Measurements from ENCODE around the gene TRDMT1.

GRCh38 chr10:17229717-17229966 lies 28.2 kb upstream of the TRDMT1 start:
- TF ChIP-seq CTCF (IDR thresholded peaks at IDR 0.05; ENCODE audit: low read depth, low read length, poor library complexity, severe bottlenecking) (no peak), EZH2phosphoT487 (IDR thresholded peaks at IDR 0.05; ENCODE audit: borderline replicate concordance, low read length) (no peak)

Data from DOHH2 (cell line).